ENCODE data around the gene DLX4. TPM values are rescaled to one million over a fixed set of nuclear protein-coding genes. Genes with fewer than 3 reads are reported as not detected.

The DLX4 gene
- total and polyA plus RNA-seq, 2 of the 4 experiments (the other 2 are of a cell fraction), result not detected

- Histone ChIP-seq H3K4me3 (ENCODE audit: insufficient read depth, low read depth, low read length) (no peak overlapping the region), H3K14ac (replicated peaks; ENCODE audit: low read depth, low read length) (peak overlapping the region; percentile 65), H4K91ac (ENCODE audit: insufficient read depth, low read depth, low read length) (no peak overlapping the region), H2AFZ (replicated peaks; ENCODE audit: low read length, poor library complexity) (no peak overlapping the region), H4K5ac (ENCODE audit: low read depth, low read length) (no peak overlapping the region), H3K27ac (ENCODE audit: insufficient read depth, low read length) (peak overlapping the region; percentile 53; the same call in 1 of the 2 replicates), H4K20me1 (ENCODE audit: insufficient read depth, low read length) (no peaks in the 10 kb centered on the region; the same call in 1 of the 2 replicates), H3K18ac (ENCODE audit: low read depth, low read length) (no peak overlapping the region), H3K23ac (ENCODE audit: low read depth, low read length) (no peak overlapping the region), H2AK5ac (ENCODE audit: low read depth, low read length) (no peak overlapping the region; the same call in 1 of the 2 replicates), H3K4ac (ENCODE audit: low read depth, low read length) (peak overlapping the region; percentile 40; the same call in 1 of the 2 replicates), H3K79me1 (ENCODE audit: low read depth in 1 of 2, low read length in 2 of 2) (no peaks in the 10 kb centered on the region), H3K36me3 (ENCODE audit: control insufficient read depth, insufficient read depth, low read length) (no peaks in the 10 kb centered on the region), H3K27me3 (ENCODE audit: control insufficient read depth, insufficient read depth, low read length) (no peaks in the 10 kb centered on the region), H2AK9ac (replicated peaks; ENCODE audit: low read depth, low read length, poor library complexity) (no peak overlapping the region), H3K9me3 (ENCODE audit: control insufficient read depth, insufficient read depth, low read length) (no peaks in the 10 kb centered on the region), H3K4me2 (ENCODE audit: low read depth, low read length) (peak overlapping the region; percentile 36), H4K8ac (ENCODE audit: low read depth in 2 of 2, low read length in 2 of 2) (no peak overlapping the region; a peak in 1 of 4 replicates), H2BK20ac (ENCODE audit: low read depth, low read length) (no peak overlapping the region), H2BK5ac (ENCODE audit: low read depth, low read length, poor library complexity, severe bottlenecking) (no peak overlapping the region), H3K56ac (ENCODE audit: extremely low read depth, insufficient read depth, low read length) (no peak overlapping the region), H3K9me1 (ENCODE audit: insufficient read depth, low read length) (peaks cover 6% of the 10 kb centered on the region), H3K9ac (ENCODE audit: low read depth, low read length) (no peak overlapping the region; the same call in 1 of the 2 replicates), H3K4me1 (ENCODE audit: control insufficient read depth, insufficient read depth, low read length) (peaks cover 5% of the 10 kb centered on the region), H2BK15ac (ENCODE audit: low read depth, low read length) (no peak overlapping the region), H2BK120ac (ENCODE audit: low read depth, low read length) (no peak overlapping the region)
- ATAC-seq (ENCODE audit: low read depth) (no peak), DNase-seq (no peak)
- ChIA-PET POLR2A (ENCODE audit: unreplicated experiment) (no interaction called here), CTCF (interaction anchor here (1.2 to 1.4 kb wide), 2 partner anchors 66 to 72 kb away, joined by 3 to 4 read pairs; no protein-coding TSS in a partner anchor)
- BruUV-seq (replicated peaks), result no TSS peak
- intact Hi-C loops (cut with micrococcal nuclease) (no loop called here), dilution Hi-C loops (cut with HindIII; ENCODE audit: low sequenced_read_pairs, unreplicated experiment) (no loop called here), in situ Hi-C loops (cut with MboI; ENCODE audit: low sequenced_read_pairs) (no loop called here)
- 100% methylated on average over 3 of the region's 6 CpGs; no CpG with 5 or more reads in 1 of the 2 experiments for WGBS, 2 experiments (ENCODE audit: extremely low coverage in 2 of 2, insufficient read length in 1 of 2)
- TF ChIP-seq RCOR1 (IDR thresholded peaks at IDR 0.05; ENCODE audit: insufficient replicate concordance, low read length) (no peak), RAD21 (IDR thresholded peaks at IDR 0.05; ENCODE audit: low read length) (no peak), POLR2A (IDR thresholded peaks at IDR 0.05; ENCODE audit: low read depth, low read length) (no peak), CHD1 (IDR thresholded peaks at IDR 0.05; ENCODE audit: low read depth, low read length) (no peak), FOS (IDR thresholded peaks at IDR 0.05; ENCODE audit: low read depth, low read length) (no peak), USF2 (IDR thresholded peaks at IDR 0.05; ENCODE audit: low read depth, low read length) (no peak), MAFK (IDR thresholded peaks at IDR 0.05; ENCODE audit: low read depth, low read length) (no peak), MXI1 (IDR thresholded peaks at IDR 0.05; ENCODE audit: borderline replicate concordance, low read depth, low read length) (no peak), RFX5 (IDR thresholded peaks at IDR 0.05; ENCODE audit: low read depth, low read length) (no peak), SMC3 (IDR thresholded peaks at IDR 0.05; ENCODE audit: low read depth, low read length) (no peak), NFE2L2 (IDR thresholded peaks at IDR 0.05; ENCODE audit: low read depth, low read length) (no peak), CEBPB (IDR thresholded peaks at IDR 0.05; ENCODE audit: low read depth, low read length) (no peak), BHLHE40 (IDR thresholded peaks at IDR 0.05; ENCODE audit: low read depth, low read length) (no peak)
- TF ChIP-seq, protein P1, sequence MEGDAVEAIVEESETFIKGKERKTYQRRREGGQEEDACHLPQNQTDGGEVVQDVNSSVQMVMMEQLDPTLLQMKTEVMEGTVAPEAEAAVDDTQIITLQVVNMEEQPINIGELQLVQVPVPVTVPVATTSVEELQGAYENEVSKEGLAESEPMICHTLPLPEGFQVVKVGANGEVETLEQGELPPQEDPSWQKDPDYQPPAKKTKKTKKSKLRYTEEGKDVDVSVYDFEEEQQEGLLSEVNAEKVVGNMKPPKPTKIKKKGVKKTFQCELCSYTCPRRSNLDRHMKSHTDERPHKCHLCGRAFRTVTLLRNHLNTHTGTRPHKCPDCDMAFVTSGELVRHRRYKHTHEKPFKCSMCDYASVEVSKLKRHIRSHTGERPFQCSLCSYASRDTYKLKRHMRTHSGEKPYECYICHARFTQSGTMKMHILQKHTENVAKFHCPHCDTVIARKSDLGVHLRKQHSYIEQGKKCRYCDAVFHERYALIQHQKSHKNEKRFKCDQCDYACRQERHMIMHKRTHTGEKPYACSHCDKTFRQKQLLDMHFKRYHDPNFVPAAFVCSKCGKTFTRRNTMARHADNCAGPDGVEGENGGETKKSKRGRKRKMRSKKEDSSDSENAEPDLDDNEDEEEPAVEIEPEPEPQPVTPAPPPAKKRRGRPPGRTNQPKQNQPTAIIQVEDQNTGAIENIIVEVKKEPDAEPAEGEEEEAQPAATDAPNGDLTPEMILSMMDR (conservative IDR thresholded peaks at IDR 0.05; ENCODE audit: low read depth, low read length), result no peak
- TF ChIP-seq, protein P2, sequence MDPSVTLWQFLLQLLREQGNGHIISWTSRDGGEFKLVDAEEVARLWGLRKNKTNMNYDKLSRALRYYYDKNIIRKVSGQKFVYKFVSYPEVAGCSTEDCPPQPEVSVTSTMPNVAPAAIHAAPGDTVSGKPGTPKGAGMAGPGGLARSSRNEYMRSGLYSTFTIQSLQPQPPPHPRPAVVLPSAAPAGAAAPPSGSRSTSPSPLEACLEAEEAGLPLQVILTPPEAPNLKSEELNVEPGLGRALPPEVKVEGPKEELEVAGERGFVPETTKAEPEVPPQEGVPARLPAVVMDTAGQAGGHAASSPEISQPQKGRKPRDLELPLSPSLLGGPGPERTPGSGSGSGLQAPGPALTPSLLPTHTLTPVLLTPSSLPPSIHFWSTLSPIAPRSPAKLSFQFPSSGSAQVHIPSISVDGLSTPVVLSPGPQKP (IDR thresholded peaks at IDR 0.05; ENCODE audit: borderline replicate concordance, low read depth, low read length), result no peak
These were observed 52.8 kb downstream of the DLX4 start for GRCh38 chr17:50021681-50022370.

All from IMR-90 (cell line).